Fibroblast of skin of scalp (primary cell): ENCODE measurements around the gene SLC15A3.

Experiments used
- DNase-seq: peaks from one replicate; pipeline ENCODE4 v3.0.0-alpha.2; 2013

Gene SLC15A3

GRCh38 chr11:60944490-60945294 is 7.3 kb downstream of the SLC15A3 start:
- no peak for DNase-seq

GRCh38 chr11:60942970-60943565 is 8.9 kb downstream of the SLC15A3 start:
- DNase-seq = no peak

GRCh38 chr11:60942219-60942618 is 9.8 kb downstream of the SLC15A3 start:
- no peak for DNase-seq

- no peak for DNase-seq
Observed at GRCh38 chr11:60941371-60942119, 10.4 kb downstream of the SLC15A3 start.

GRCh38 chr11:60939855-60940254 is 12.1 kb downstream of the SLC15A3 start:
- no peak for DNase-seq

- DNase-seq = no peak
Observed at GRCh38 chr11:60939301-60939700, 12.7 kb downstream of the SLC15A3 start.

GRCh38 chr11:60938500-60938899 is 13.5 kb downstream of the SLC15A3 start:
- DNase-seq = no peak

- DNase-seq = no peak
Observed at GRCh38 chr11:60937811-60938210, 14.2 kb downstream of the SLC15A3 start.

- no peak for DNase-seq
Observed at GRCh38 chr11:60937144-60937527, 14.8 kb downstream of the SLC15A3 start.

GRCh38 chr11:60936467-60937143 is 15.4 kb downstream of the SLC15A3 start:
- DNase-seq = no peak

- DNase-seq = no peak
Observed at GRCh38 chr11:60935676-60936442, 16.1 kb downstream of the SLC15A3 start.

GRCh38 chr11:60934790-60935605 is 17.0 kb downstream of the SLC15A3 start:
- no peak for DNase-seq

GRCh38 chr11:60934124-60934789 is 17.7 kb downstream of the SLC15A3 start:
- no peak for DNase-seq

- DNase-seq = no peak
Observed at GRCh38 chr11:60933416-60934123, 18.4 kb downstream of the SLC15A3 start.

GRCh38 chr11:60932605-60933356 is 19.2 kb downstream of the SLC15A3 start:
- DNase-seq = no peak

GRCh38 chr11:60931917-60932316 is 20.1 kb downstream of the SLC15A3 start:
- no peak for DNase-seq

GRCh38 chr11:60930394-60930793 is 21.6 kb downstream of the SLC15A3 start:
- no peak for DNase-seq

- DNase-seq = no peak
Observed at GRCh38 chr11:60929764-60930163, 22.2 kb downstream of the SLC15A3 start.

GRCh38 chr11:60928563-60929001 is 23.4 kb downstream of the SLC15A3 start:
- no peak for DNase-seq
